Neutrophil (primary cell): ENCODE measurements around the gene SUPT6H.

Experiments used
- H3K27ac ChIP-seq: fragments of 200-600 bp; sonication (generic); 2 replicates; pipeline ENCODE4 v1.5.1; 2016; ENCODE audit warnings: mild to moderate bottlenecking, moderate library complexity
- H3K27me3 ChIP-seq: fragments of 200-600 bp; sonication (generic); 2 replicates; pipeline ENCODE4 v1.6.0; 2016; ENCODE audit warnings: mild to moderate bottlenecking
- H3K36me3 ChIP-seq: fragments of 200-600 bp; sonication (generic); 2 replicates; pipeline ENCODE4 v1.5.1; 2017
- H3K4me1 ChIP-seq, 2 experiments: fragments of 200-600 bp in 1 of 2; sonication (generic) in 1 of 2; 1 replicate in 1 of 2; 2 replicates in 1 of 2; pipeline versions ENCODE4 v1.5.1 to v1.6.1; 2013 to 2016; ENCODE audit warnings: low read depth in 1 of 2, low read length in 1 of 2, mild to moderate bottlenecking in 1 of 2, moderate library complexity in 1 of 2; ENCODE audit not compliant: control insufficient read depth in 1 of 2, insufficient read depth in 1 of 2
- H3K4me3 ChIP-seq, 2 experiments: fragments of 200-600 bp in 1 of 2; sonication (generic) in 1 of 2; 1 replicate in 1 of 2; 2 replicates in 1 of 2; pipeline ENCODE4 v1.5.1; 2013 to 2016; ENCODE audit warnings: low read depth in 1 of 2, low read length in 1 of 2, mild to moderate bottlenecking in 1 of 2, moderate library complexity in 1 of 2
- H3K9me3 ChIP-seq: fragments of 200-600 bp; sonication (generic); 2 replicates; pipeline ENCODE4 v1.5.1; 2016
- CTCF ChIP-seq: fragments of 200-600 bp; sonication (generic); IDR thresholded peaks from 2 replicates; pipeline ENCODE4 v1.5.1; 2016; ENCODE audit warnings: antibody characterized with exemption

The SUPT6H gene

GRCh38 chr17:28684963-28685362 lies 23.0 kb downstream of the SUPT6H start:
- H3K27me3 ChIP-seq = no peaks in the 10 kb centered on the region
- no peak overlapping the region for H3K4me3 ChIP-seq
- H3K9me3 ChIP-seq = no peaks in the 10 kb centered on the region
- no peak for TF ChIP-seq CTCF
- H3K4me1 ChIP-seq = no peaks in the 10 kb centered on the region
- H3K36me3 ChIP-seq = peaks cover 100% of the 10 kb centered on the region
- no peak overlapping the region for H3K27ac ChIP-seq

- Histone ChIP-seq H3K4me3 (no peak overlapping the region), H3K36me3 (peaks cover 100% of the 10 kb centered on the region), H3K9me3 (no peaks in the 10 kb centered on the region), H3K27ac (no peak overlapping the region), H3K27me3 (no peaks in the 10 kb centered on the region), H3K4me1 (no peaks in the 10 kb centered on the region)
- no peak for TF ChIP-seq CTCF
These were observed 23.4 kb downstream of the SUPT6H start for GRCh38 chr17:28685366-28685765.

- H3K27ac ChIP-seq = no peak overlapping the region
- no peak for TF ChIP-seq CTCF
- H3K36me3 ChIP-seq = peaks cover 100% of the 10 kb centered on the region
- H3K27me3 ChIP-seq = no peaks in the 10 kb centered on the region
- H3K9me3 ChIP-seq = no peaks in the 10 kb centered on the region
- H3K4me3 ChIP-seq = no peak overlapping the region
- H3K4me1 ChIP-seq = no peaks in the 10 kb centered on the region
These were observed 24.3 kb downstream of the SUPT6H start for GRCh38 chr17:28686296-28686695.

- Histone ChIP-seq H3K4me1 (no peaks in the 10 kb centered on the region), H3K27ac (no peak overlapping the region), H3K36me3 (peaks cover 100% of the 10 kb centered on the region), H3K9me3 (no peaks in the 10 kb centered on the region), H3K4me3 (no peak overlapping the region), H3K27me3 (no peaks in the 10 kb centered on the region)
- no peak for TF ChIP-seq CTCF
These were observed 26.5 kb downstream of the SUPT6H start for GRCh38 chr17:28688481-28688880.

- H3K36me3 ChIP-seq = peaks cover 100% of the 10 kb centered on the region
- H3K27me3 ChIP-seq = no peaks in the 10 kb centered on the region
- no peak overlapping the region for H3K27ac ChIP-seq
- no peaks in the 10 kb centered on the region for H3K4me1 ChIP-seq
- H3K9me3 ChIP-seq = no peaks in the 10 kb centered on the region
- H3K4me3 ChIP-seq = no peak overlapping the region
- TF ChIP-seq CTCF = no peak
These were observed 27.0 kb downstream of the SUPT6H start for GRCh38 chr17:28689011-28689410.

- TF ChIP-seq CTCF = no peak
- no peak overlapping the region for H3K4me3 ChIP-seq
- peaks cover 100% of the 10 kb centered on the region for H3K36me3 ChIP-seq
- H3K27me3 ChIP-seq = no peaks in the 10 kb centered on the region
- no peaks in the 10 kb centered on the region for H3K9me3 ChIP-seq
- no peak overlapping the region for H3K27ac ChIP-seq
- no peaks in the 10 kb centered on the region for H3K4me1 ChIP-seq
These were observed 31.9 kb downstream of the SUPT6H start for GRCh38 chr17:28693869-28694268.
